HEK293 (cell line): ENCODE data around the gene KCNK6.
A peak's percentile ranks its signal among the peaks of the same experiment; 100 is the strongest.

Experiments used
- BCL11A ChIP-seq: fragments of 450-650 bp; formaldehyde crosslinking; IDR thresholded peaks from 2 replicates; pipeline ENCODE4 v1.5.1; 2016; ENCODE audit warnings: low read depth, missing biosample characterization, missing genetic modification characterization
- GLIS2 ChIP-seq: fragments of 450-650 bp; formaldehyde crosslinking; IDR thresholded peaks from 2 replicates; pipeline ENCODE4 v1.5.1; 2016; ENCODE audit warnings: missing biosample characterization, missing genetic modification characterization
- KLF17 ChIP-seq: fragments of 450-650 bp; formaldehyde crosslinking; IDR thresholded peaks from 2 replicates; pipeline ENCODE4 v1.5.1; 2016; ENCODE audit warnings: missing biosample characterization, missing genetic modification characterization
- SETDB1 ChIP-seq: IDR thresholded peaks from one replicate; pipeline ENCODE4 v1.6.1; 2017; ENCODE audit warnings: mild to moderate bottlenecking, low read length, moderate library complexity, mixed read lengths; ENCODE audit not compliant: insufficient read length
- SP2 ChIP-seq: fragments of 450-650 bp; formaldehyde crosslinking; IDR thresholded peaks from 2 replicates; pipeline ENCODE4 v1.5.1; 2016; ENCODE audit warnings: missing biosample characterization, missing genetic modification characterization
- YY2 ChIP-seq: fragments of 450-650 bp; formaldehyde crosslinking; IDR thresholded peaks from 2 replicates; pipeline ENCODE4 v1.5.1; 2016; ENCODE audit warnings: missing biosample characterization, missing genetic modification characterization
- ZBTB11 ChIP-seq: fragments of 450-650 bp; formaldehyde crosslinking; conservative IDR thresholded peaks from 2 replicates; pipeline ENCODE4 v1.5.1; 2016; ENCODE audit warnings: low read depth, missing biosample characterization, missing genetic modification characterization
- ZBTB17 ChIP-seq: fragments of 450-650 bp; formaldehyde crosslinking; IDR thresholded peaks from 2 replicates; pipeline ENCODE4 v1.5.1; 2016; ENCODE audit warnings: missing biosample characterization, missing genetic modification characterization
- ZBTB21 ChIP-seq: fragments of 450-650 bp; formaldehyde crosslinking; IDR thresholded peaks from 2 replicates; pipeline ENCODE4 v1.5.1; 2017; ENCODE audit warnings: missing biosample characterization, missing genetic modification characterization
- ZBTB7A ChIP-seq: fragments of 450-650 bp; formaldehyde crosslinking; IDR thresholded peaks from 2 replicates; pipeline ENCODE4 v1.5.1; 2016; ENCODE audit warnings: low read depth, missing biosample characterization, missing genetic modification characterization
- ZNF112 ChIP-seq: fragments of 450-650 bp; formaldehyde crosslinking; IDR thresholded peaks from 2 replicates; pipeline ENCODE4 v1.5.0; 2017; ENCODE audit warnings: missing biosample characterization, missing genetic modification characterization
- ZNF133 ChIP-seq: fragments of 450-650 bp; formaldehyde crosslinking; IDR thresholded peaks from 2 replicates; pipeline ENCODE4 v1.5.1; 2016; ENCODE audit warnings: missing biosample characterization, missing genetic modification characterization
- ZNF138 ChIP-seq: fragments of 450-650 bp; formaldehyde crosslinking; IDR thresholded peaks from 2 replicates; pipeline ENCODE4 v1.5.1; 2016; ENCODE audit warnings: missing biosample characterization, missing genetic modification characterization, borderline replicate concordance
- ZNF155 ChIP-seq: fragments of 450-650 bp; formaldehyde crosslinking; IDR thresholded peaks from 2 replicates; pipeline ENCODE4 v1.5.1; 2016; ENCODE audit warnings: missing biosample characterization, missing genetic modification characterization
- ZNF175 ChIP-seq: fragments of 450-650 bp; formaldehyde crosslinking; IDR thresholded peaks from 2 replicates; pipeline ENCODE4 v1.5.1; 2016; ENCODE audit warnings: missing biosample characterization, missing genetic modification characterization
- ZNF248 ChIP-seq: fragments of 450-650 bp; formaldehyde crosslinking; IDR thresholded peaks from 2 replicates; pipeline ENCODE4 v1.5.1; 2017; ENCODE audit warnings: missing biosample characterization, missing genetic modification characterization
- ZNF266 ChIP-seq: fragments of 450-650 bp; formaldehyde crosslinking; IDR thresholded peaks from 2 replicates; pipeline ENCODE4 v1.5.1; 2016; ENCODE audit warnings: missing biosample characterization, missing genetic modification characterization, low read depth
- ZNF292 ChIP-seq: fragments of 450-650 bp; formaldehyde crosslinking; IDR thresholded peaks from 2 replicates; pipeline ENCODE4 v1.5.1; 2016; ENCODE audit warnings: low read depth, missing biosample characterization, missing genetic modification characterization, borderline replicate concordance
- ZNF324 ChIP-seq: fragments of 450-650 bp; formaldehyde crosslinking; IDR thresholded peaks from 2 replicates; pipeline ENCODE4 v1.5.1; 2016; ENCODE audit warnings: missing biosample characterization, missing genetic modification characterization
- ZNF341 ChIP-seq: fragments of 450-650 bp; formaldehyde crosslinking; IDR thresholded peaks from 2 replicates; pipeline ENCODE4; 2016; ENCODE audit warnings: low read depth, missing biosample characterization, missing genetic modification characterization
- ZNF350 ChIP-seq: fragments of 450-650 bp; formaldehyde crosslinking; IDR thresholded peaks from 2 replicates; pipeline ENCODE4 v1.5.0; 2017; ENCODE audit warnings: missing biosample characterization, mild to moderate bottlenecking, missing genetic modification characterization
- ZNF394 ChIP-seq: fragments of 450-650 bp; formaldehyde crosslinking; IDR thresholded peaks from 2 replicates; pipeline ENCODE4 v1.5.1; 2016; ENCODE audit warnings: missing biosample characterization, missing genetic modification characterization, mild to moderate bottlenecking, moderate library complexity, borderline replicate concordance
- ZNF473 ChIP-seq: fragments of 450-650 bp; formaldehyde crosslinking; IDR thresholded peaks from 2 replicates; pipeline ENCODE4 v1.5.1; 2017; ENCODE audit warnings: missing biosample characterization, missing genetic modification characterization
- ZNF48 ChIP-seq: fragments of 450-650 bp; formaldehyde crosslinking; IDR thresholded peaks from 2 replicates; pipeline ENCODE4 v1.5.1; 2016; ENCODE audit warnings: missing biosample characterization, missing genetic modification characterization
- ZNF521 ChIP-seq: fragments of 450-650 bp; formaldehyde crosslinking; IDR thresholded peaks from 2 replicates; pipeline ENCODE4 v1.5.1; 2017; ENCODE audit warnings: missing biosample characterization, mild to moderate bottlenecking, missing genetic modification characterization
- ZNF561 ChIP-seq: fragments of 450-650 bp; IDR thresholded peaks from 2 replicates; pipeline ENCODE4 v1.5.1; 2018; ENCODE audit warnings: missing biosample characterization, missing genetic modification characterization, borderline replicate concordance
- ZNF571 ChIP-seq: fragments of 450-650 bp; formaldehyde crosslinking; IDR thresholded peaks from 2 replicates; pipeline ENCODE4 v1.5.0; 2017; ENCODE audit warnings: missing biosample characterization, missing genetic modification characterization
- ZNF585B ChIP-seq: fragments of 450-650 bp; formaldehyde crosslinking; IDR thresholded peaks from 2 replicates; pipeline ENCODE4 v1.5.1; 2016; ENCODE audit warnings: missing biosample characterization, missing genetic modification characterization
- ZNF596 ChIP-seq: fragments of 450-650 bp; IDR thresholded peaks from 2 replicates; pipeline ENCODE4 v1.5.0; 2018; ENCODE audit warnings: missing biosample characterization, mild to moderate bottlenecking, missing genetic modification characterization, moderate library complexity
- ZNF629 ChIP-seq: fragments of 450-650 bp; formaldehyde crosslinking; IDR thresholded peaks from 2 replicates; pipeline ENCODE4 v1.5.1; 2017; ENCODE audit warnings: missing biosample characterization, missing genetic modification characterization
- ZNF645 ChIP-seq: fragments of 450-650 bp; formaldehyde crosslinking; IDR thresholded peaks from 2 replicates; pipeline ENCODE4; 2016; ENCODE audit warnings: missing biosample characterization, missing genetic modification characterization
- ZNF654 ChIP-seq: fragments of 450-650 bp; formaldehyde crosslinking; IDR thresholded peaks from 2 replicates; pipeline ENCODE4 v1.5.1; 2016; ENCODE audit warnings: low read depth, missing biosample characterization, missing genetic modification characterization
- ZNF677 ChIP-seq: fragments of 450-650 bp; IDR thresholded peaks from 2 replicates; pipeline ENCODE4 v1.5.0; 2018; ENCODE audit warnings: missing biosample characterization, mild to moderate bottlenecking, missing genetic modification characterization, moderate library complexity
- ZNF701 ChIP-seq: fragments of 450-650 bp; formaldehyde crosslinking; IDR thresholded peaks from 2 replicates; pipeline ENCODE4 v1.5.1; 2016; ENCODE audit warnings: missing biosample characterization, missing genetic modification characterization
- ZNF704 ChIP-seq: fragments of 450-650 bp; formaldehyde crosslinking; IDR thresholded peaks from 2 replicates; pipeline ENCODE4 v1.5.1; 2016; ENCODE audit warnings: missing biosample characterization, missing genetic modification characterization
- ZNF830 ChIP-seq: fragments of 450-650 bp; IDR thresholded peaks from 2 replicates; pipeline ENCODE4 v1.5.0; 2018; ENCODE audit warnings: missing biosample characterization, missing genetic modification characterization, low read depth, mild to moderate bottlenecking, moderate library complexity

The KCNK6 gene

GRCh38 chr19:38335949-38336637 lies 16.4 kb downstream of the KCNK6 start (continued):
- TF ChIP-seq ZNF155 (tag by site-specific recombination) (no peak), ZNF394 (tag by site-specific recombination) (no peak), ZNF138 (tag by site-specific recombination) (no peak), ZNF704 (tag by site-specific recombination) (no peak), ZNF292 (tag by site-specific recombination) (no peak), ZNF654 (tag by site-specific recombination) (no peak), ZNF629 (tag by site-specific recombination) (no peak; the same call in 1 of the 2 replicates), ZNF341 (tag by site-specific recombination) (no peak; the same call in 1 of the 2 replicates), ZNF830 (tag by site-specific recombination) (no peak), SETDB1 (no peak), BCL11A (peak; percentile 69; the same call in 1 of the 2 replicates), ZNF133 (tag by site-specific recombination) (no peak; the same call in 1 of the 2 replicates), ZNF701 (no peak), ZNF677 (no peak), ZNF266 (tag by site-specific recombination) (peak; percentile 71; the same call in 1 of the 2 replicates), ZNF175 (tag by site-specific recombination) (no peak), ZBTB17 (tag by site-specific recombination) (peak; percentile 94), ZNF521 (tag by site-specific recombination) (no peak), ZNF112 (tag by site-specific recombination) (no peak), ZNF473 (tag by site-specific recombination) (no peak), KLF17 (tag by site-specific recombination) (peak; percentile 74; the same call in 1 of the 2 replicates), ZNF561 (no peak), GLIS2 (no peak), ZNF596 (tag by site-specific recombination) (no peak), ZNF645 (peak; percentile 82; the same call in 1 of the 2 replicates), SP2 (tag by site-specific recombination) (peak; percentile 90), ZNF324 (tag by site-specific recombination) (peak; percentile 98), ZBTB7A (tag by site-specific recombination) (peak; percentile 92), YY2 (tag by site-specific recombination) (peak; percentile 72; the same call in 1 of the 2 replicates), ZNF48 (tag by site-specific recombination) (no peak), ZBTB21 (tag by site-specific recombination) (no peak; the same call in none of the 2 replicates), ZNF248 (no peak), ZNF350 (no peak), ZBTB11 (tag by site-specific recombination) (no peak; the same call in 1 of the 2 replicates), ZNF571 (tag by site-specific recombination) (no peak), ZNF585B (no peak)
